Measurements from ENCODE around the gene HES4. TPM values are rescaled to one million over a fixed set of nuclear protein-coding genes. Genes with fewer than 3 reads are reported as not detected.
A peak's percentile ranks its signal among the peaks of the same experiment; 100 is the strongest.

HES4 gene
- total and polyA plus RNA-seq, 2 of the 13 experiments (the other 11 are each of a cell fraction or from before 2014, with no cell fraction given), result 8.8 to 10.6 TPM

DNA sequence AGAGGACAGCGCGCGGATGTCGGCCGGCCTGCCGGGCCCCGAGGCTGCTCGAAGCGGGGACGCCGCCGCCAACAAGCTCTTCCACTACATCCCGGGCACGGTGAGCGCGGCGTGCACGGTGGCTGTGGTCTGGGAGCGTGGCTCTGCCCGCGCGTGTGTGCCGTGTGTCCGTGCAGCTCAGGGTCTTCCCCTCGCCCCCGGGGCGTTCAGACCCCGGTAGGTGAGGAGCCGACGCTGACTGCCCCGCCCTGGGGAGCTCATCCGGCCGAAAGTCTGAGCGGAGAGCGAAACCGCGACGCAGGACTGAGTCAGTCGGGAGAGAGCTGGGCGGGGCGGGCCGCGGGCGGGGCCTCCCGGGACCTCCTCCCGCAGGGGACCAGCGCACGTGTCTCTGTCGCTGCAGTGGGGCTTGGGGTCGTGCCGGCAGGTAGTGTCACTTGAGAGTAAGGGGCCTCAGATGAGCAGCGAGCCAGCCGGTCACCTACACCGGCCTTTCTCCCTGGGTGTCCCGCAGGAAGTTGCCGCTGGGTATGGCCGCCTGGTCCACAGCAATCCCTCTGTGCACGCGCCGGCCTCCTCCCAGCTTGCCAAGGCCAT, 33.1 kb downstream of the HES4 start (continued):
- TF ChIP-seq CSRNP1 (CRISPR knock-in tag; IDR thresholded peaks at IDR 0.05), result peak; percentile 86; the same call in 1 of the 2 replicates
- TF ChIP-seq GABPB1 (CRISPR knock-in tag; IDR thresholded peaks at IDR 0.05), result peak; percentile 71
- peak; percentile 33; the same call in 1 of the 2 replicates for TF ChIP-seq TFDP1 (CRISPR knock-in tag; IDR thresholded peaks at IDR 0.05; ENCODE audit: borderline replicate concordance)
- TF ChIP-seq KDM3A (CRISPR knock-in tag; IDR thresholded peaks at IDR 0.05; ENCODE audit: low read depth), result 0 out of 2 replicates have a peak, but pooled peaks have one; percentile 40
- TF ChIP-seq KMT2A (CRISPR knock-in tag; IDR thresholded peaks at IDR 0.05), result no peak
- peak; percentile 71; the same call in 1 of the 2 replicates for TF ChIP-seq KAT7 (CRISPR knock-in tag; IDR thresholded peaks at IDR 0.05; ENCODE audit: borderline replicate concordance)
- TF ChIP-seq SAP130 (CRISPR knock-in tag; IDR thresholded peaks at IDR 0.05; ENCODE audit: low read depth), result peak; percentile 77
- TF ChIP-seq ZNF251 (CRISPR knock-in tag; IDR thresholded peaks at IDR 0.05), result no peak
- peak; percentile 15; the same call in 1 of the 2 replicates for TF ChIP-seq SATB2 (CRISPR knock-in tag; IDR thresholded peaks at IDR 0.05)
- 0 out of 2 replicates have a peak, but pooled peaks have one; percentile 18 for TF ChIP-seq SMAD3 (CRISPR knock-in tag; IDR thresholded peaks at IDR 0.05)
- 0 out of 2 replicates have a peak, but pooled peaks have one; percentile 51 for TF ChIP-seq ZNF333 (CRISPR knock-in tag; IDR thresholded peaks at IDR 0.05; ENCODE audit: borderline replicate concordance)
- peak; percentile 52; the same call in 1 of the 2 replicates for TF ChIP-seq ZNF878 (CRISPR knock-in tag; IDR thresholded peaks at IDR 0.05)
- TF ChIP-seq ZNF446 (CRISPR knock-in tag; IDR thresholded peaks at IDR 0.05), result no peak
- peak; percentile 50; the same call in 1 of the 2 replicates for TF ChIP-seq ZNF143 (CRISPR knock-in tag; IDR thresholded peaks at IDR 0.05)
- no peak for TF ChIP-seq FOXP1 (IDR thresholded peaks at IDR 0.05)
- no peak for TF ChIP-seq FOXP1 (CRISPR knock-in tag; IDR thresholded peaks at IDR 0.05)
- TF ChIP-seq YEATS2 (CRISPR knock-in tag; IDR thresholded peaks at IDR 0.05; ENCODE audit: borderline replicate concordance), result 0 out of 2 replicates have a peak, but pooled peaks have one; percentile 17
- TF ChIP-seq NR0B2 (CRISPR knock-in tag; IDR thresholded peaks at IDR 0.05), result peak; percentile 58; the same call in 1 of the 2 replicates
- TF ChIP-seq JARID2 (CRISPR knock-in tag; IDR thresholded peaks at IDR 0.05; ENCODE audit: insufficient replicate concordance), result no peak
- peak; percentile 10 for TF ChIP-seq PAXIP1 (CRISPR knock-in tag; conservative IDR thresholded peaks at IDR 0.05)
- 0 out of 2 replicates have a peak, but pooled peaks have one; percentile 30 for TF ChIP-seq YEATS4 (CRISPR knock-in tag; IDR thresholded peaks at IDR 0.05; ENCODE audit: borderline replicate concordance)
- TF ChIP-seq ZSCAN30 (CRISPR knock-in tag; IDR thresholded peaks at IDR 0.05), result no peak
- 0 out of 2 replicates have a peak, but pooled peaks have one; percentile 47 for TF ChIP-seq SMAD1 (CRISPR knock-in tag; IDR thresholded peaks at IDR 0.05; ENCODE audit: borderline replicate concordance, low read depth)
- TF ChIP-seq SP4 (CRISPR knock-in tag; IDR thresholded peaks at IDR 0.05), result 0 out of 2 replicates have a peak, but pooled peaks have one; percentile 52

Data from HepG2 (cell line).